Motor neuron (in vitro differentiated cells): ENCODE data around the gene PCK1. TPM values are rescaled to one million over a fixed set of nuclear protein-coding genes. Genes with fewer than 3 reads are reported as not detected.

Experiments used
- ATAC-seq, 8 experiments: fragments of 200-7000 bp; cut with Tn5 transposase; replicated peaks in 6 of 8; 2 replicates each; pipeline ENCODE4 v1.8.0; 2021; ENCODE audit warnings: mild to moderate bottlenecking in 8 of 8, moderate library complexity in 8 of 8
- H3K27ac ChIP-seq, 2 donors: fragments of 250-450 bp; sonication (Bioruptor Pico); 2 replicates each; pipeline ENCODE4 v1.9.0; 2021; ENCODE audit warnings: antibody characterized with exemption in 2 of 2, mild to moderate bottlenecking in 2 of 2, moderate library complexity in 1 of 2
- H3K4me1 ChIP-seq, 2 donors: fragments of 250-450 bp; sonication (Bioruptor Pico); replicated peaks in 1 of 2; 2 replicates each; pipeline ENCODE4 v1.6.1; 2021; ENCODE audit warnings: antibody characterized with exemption in 2 of 2, mild to moderate bottlenecking in 2 of 2, moderate library complexity in 1 of 2
- H3K4me3 ChIP-seq, 5 donors: fragments of 250-450 bp; sonication (Bioruptor Pico); 2 replicates each; pipeline ENCODE4 v1.9.0; 2021; ENCODE audit warnings: antibody characterized with exemption in 5 of 5, mild to moderate bottlenecking in 5 of 5, moderate library complexity in 4 of 5
- WGBS, 10 experiments: fragments of 450-650 bp; shearing (Covaris generic); methylation state at CpG; one replicate each; pipeline ENCODE4 v1.0.0; 2022; 5-methylcytosine and 5-hydroxymethylcytosine counted together
- in situ Hi-C, 9 experiments: fragments of 400-800 bp; cut with MboI; loops; one replicate each; pipeline ENCODE4 v1.15.0; 2021; ENCODE audit warnings: low sequenced_read_pairs in 9 of 9, low pct_unique_long_range_greater_than_20kb in 2 of 9; ENCODE audit not compliant: unreplicated experiment in 9 of 9
- total RNA-seq, 8 experiments: library from RNA; unstranded; fragments of 300-600 nt; gene quantifications; 2 replicates each; pipeline versions ENCODE4 v1.2.3 to v1.2.4, GENCODE V29; 2022

PCK1 gene
- total RNA-seq, 8 experiments from 2014 or later: 0.22 to 1.3 (median 0.39) TPM; not detected in 2

GRCh38 chr20:57584768-57585461 is 24.0 kb downstream of the PCK1 start:
- Histone ChIP-seq H3K4me1 (peaks cover 48 to 54% of the 10 kb centered on the region in 2 donors), H3K4me3 (no peak overlapping the region), H3K27ac (no peak overlapping the region)
- peak in 4 of 8 experiments; percentile 8 to 45 (median 28) for ATAC-seq
- 8 to 56% (median 33%) methylated on average over 2 to 5 of the region's 8 CpGs; no CpG with 5 or more reads in 4 of the 10 experiments for WGBS, 10 experiments
- in situ Hi-C loops: loop anchor here in 1 of 9 experiments (25.0 kb wide), 1 partner anchor 627 kb away; no protein-coding TSS in a partner anchor

GRCh38 chr20:57585466-57586213 is 24.7 kb downstream of the PCK1 start:
- no peak for ATAC-seq
- no peak overlapping the region for H3K4me3 ChIP-seq
- H3K27ac ChIP-seq: no peak overlapping the region
- in situ Hi-C loops: loop anchor here in 1 of 9 experiments (25.0 kb wide), 1 partner anchor 627 kb away; no protein-coding TSS in a partner anchor
- 0 to 100% (median 67%) methylated on average over 1 to 10 of the region's 17 CpGs; no CpG with 5 or more reads in 3 of the 10 experiments for WGBS, 10 experiments
- peaks cover 43 to 47% of the 10 kb centered on the region in 2 donors for H3K4me1 ChIP-seq

GRCh38 chr20:57586370-57586793 is 25.5 kb downstream of the PCK1 start:
- peak in 4 of 8 experiments; percentile 38 to 65 (median 54) for ATAC-seq
- WGBS, 10 experiments: 17 to 80% (median 47%) methylated on average over 1 to 4 of the region's 8 CpGs; no CpG with 5 or more reads in 6 of the 10 experiments
- in situ Hi-C loops: loop anchor here in 1 of 9 experiments (25.0 kb wide), 1 partner anchor 626 kb away; no protein-coding TSS in a partner anchor

GRCh38 chr20:57586943-57587277 is 26.0 kb downstream of the PCK1 start:
- no peak for ATAC-seq
- WGBS, 10 experiments: 41 to 100% (median 72%) methylated on average over 1 to 10 of the region's 10 CpGs
- H3K4me3 ChIP-seq: no peak overlapping the region
- no peak overlapping the region for H3K27ac ChIP-seq
- peaks cover 32 to 37% of the 10 kb centered on the region in 2 donors for H3K4me1 ChIP-seq
- in situ Hi-C loops: loop anchor here in 1 of 9 experiments (25.0 kb wide), 1 partner anchor 625 kb away; no protein-coding TSS in a partner anchor

More at GRCh38 chr20:57586370-57586793, 25.5 kb downstream of the PCK1 start:
- Histone ChIP-seq H3K27ac (no peak overlapping the region), H3K4me3 (no peak overlapping the region), H3K4me1 (peaks cover 36 to 40% of the 10 kb centered on the region in 2 donors)

- in situ Hi-C loops: loop anchor here in 1 of 9 experiments (25.0 kb wide), 1 partner anchor 625 kb away; no protein-coding TSS in a partner anchor
- WGBS, 10 experiments: 39 to 100% (median 87%) methylated on average over 1 to 4 of the region's 4 CpGs; no CpG with 5 or more reads in 6 of the 10 experiments
- Histone ChIP-seq H3K4me1 (peaks cover 27 to 33% of the 10 kb centered on the region in 2 donors), H3K27ac (no peak overlapping the region), H3K4me3 (no peak overlapping the region)
- no peak for ATAC-seq
Observed at GRCh38 chr20:57587278-57587988, 26.5 kb downstream of the PCK1 start.

- in situ Hi-C loops: loop anchor here in 1 of 9 experiments (25.0 kb wide), 1 partner anchor 624 kb away; no protein-coding TSS in a partner anchor
- no peak for ATAC-seq
- H3K4me3 ChIP-seq: no peak overlapping the region
- H3K27ac ChIP-seq: no peak overlapping the region
- 46 to 100% (median 72%) methylated on average over 1 to 6 of the region's 7 CpGs; no CpG with 5 or more reads in 3 of the 10 experiments for WGBS, 10 experiments
- peaks cover 22 to 27% of the 10 kb centered on the region in 2 donors for H3K4me1 ChIP-seq
Observed at GRCh38 chr20:57587989-57588377, 27.1 kb downstream of the PCK1 start.

GRCh38 chr20:57588596-57588995 is 27.7 kb downstream of the PCK1 start:
- no peak for ATAC-seq
- in situ Hi-C loops: loop anchor here in 1 of 9 experiments (25.0 kb wide), 1 partner anchor 624 kb away; no protein-coding TSS in a partner anchor
- Histone ChIP-seq H3K27ac (no peak overlapping the region), H3K4me3 (no peak overlapping the region), H3K4me1 (peaks cover 16 to 22% of the 10 kb centered on the region in 2 donors)
- WGBS, 10 experiments: 67 to 100% (median 80%) methylated on average over 1 of the region's 5 CpGs; no CpG with 5 or more reads in 7 of the 10 experiments

- 31 to 90% (median 48%) methylated on average over 2 to 3 of the region's 6 CpGs; no CpG with 5 or more reads in 7 of the 10 experiments for WGBS, 10 experiments
- ATAC-seq: no peak
- Histone ChIP-seq H3K27ac (no peak overlapping the region), H3K4me3 (no peak overlapping the region), H3K4me1 (peaks cover 19 to 22% of the 10 kb centered on the region in 2 donors)
- in situ Hi-C loops: loop anchor here in 1 of 9 experiments (25.0 kb wide), 1 partner anchor 623 kb away; no protein-coding TSS in a partner anchor
Observed at GRCh38 chr20:57589123-57589727, 28.3 kb downstream of the PCK1 start.

GRCh38 chr20:57589728-57590484 is 29.0 kb downstream of the PCK1 start:
- in situ Hi-C loops: loop anchor here (5.0 to 25.0 kb wide), 6 partner anchors 68 to 622 kb away; no protein-coding TSS in a partner anchor
- WGBS, 10 experiments: 0 to 71% (median 58%) methylated on average over 1 to 7 of the region's 16 CpGs; no CpG with 5 or more reads in 4 of the 10 experiments
- Histone ChIP-seq H3K27ac (no peak overlapping the region), H3K4me1 (peaks cover 18% of the 10 kb centered on the region in 2 donors), H3K4me3 (no peak overlapping the region)
- no peak for ATAC-seq

- H3K27ac ChIP-seq: no peak overlapping the region
- in situ Hi-C loops: loop anchor here (5.0 to 25.0 kb wide), 6 partner anchors 68 to 622 kb away; no protein-coding TSS in a partner anchor
- WGBS, 10 experiments: 29 to 100% (median 90%) methylated on average over 1 to 4 of the region's 18 CpGs; no CpG with 5 or more reads in 3 of the 10 experiments
- no peak for ATAC-seq
- peaks cover 10 to 13% of the 10 kb centered on the region in 2 donors for H3K4me1 ChIP-seq
- H3K4me3 ChIP-seq: no peak overlapping the region
Observed at GRCh38 chr20:57590485-57591288, 29.8 kb downstream of the PCK1 start.
